Neuronal stem cell (in vitro differentiated cells): Measurements from ENCODE around the gene NASP.

Experiments used
- DNase-seq: peaks from one replicate; pipeline ENCODE4 v3.0.0-alpha.2; 2013; ENCODE audit warnings: low spot score
- H2AFZ ChIP-seq: one replicate; pipeline ENCODE4 v1.6.1; 2013; ENCODE audit warnings: mild to moderate bottlenecking, low read length, inconsistent platforms
- H2AK5ac ChIP-seq: 2 replicates; pipeline ENCODE4 v1.6.1; 2013; ENCODE audit warnings: low read depth, mild to moderate bottlenecking, inconsistent platforms, low read length, moderate library complexity, mixed read lengths
- H2BK120ac ChIP-seq: 2 replicates; pipeline ENCODE4 v1.6.1; 2013; ENCODE audit warnings: low read depth, mild to moderate bottlenecking, inconsistent platforms, low read length, moderate library complexity, mixed read lengths
- H2BK12ac ChIP-seq: one replicate; pipeline ENCODE4 v1.6.1; 2013; ENCODE audit warnings: low read length, inconsistent platforms
- H2BK15ac ChIP-seq: 2 replicates; pipeline ENCODE4 v1.6.1; 2013; ENCODE audit warnings: mild to moderate bottlenecking, low read length, inconsistent platforms, mixed read lengths
- H2BK5ac ChIP-seq: one replicate; pipeline ENCODE4 v1.6.1; 2013; ENCODE audit warnings: inconsistent platforms, mild to moderate bottlenecking, low read length, moderate library complexity
- H3K14ac ChIP-seq: one replicate; pipeline ENCODE4 v1.6.1; 2013; ENCODE audit warnings: low read length, inconsistent platforms
- H3K18ac ChIP-seq: 2 replicates; pipeline ENCODE4 v1.6.1; 2013; ENCODE audit warnings: low read length, inconsistent platforms
- H3K23ac ChIP-seq: 2 replicates; pipeline ENCODE4 v1.6.1; 2013; ENCODE audit warnings: low read depth, mild to moderate bottlenecking, mixed read lengths, low read length, inconsistent platforms; ENCODE audit not compliant: poor library complexity
- H3K27ac ChIP-seq: replicated peaks from 3 replicates; pipeline ENCODE4 v1.5.1; 2013; ENCODE audit warnings: low read length, inconsistent platforms
- H3K27me3 ChIP-seq, 3 experiments: 2 replicates each; pipeline ENCODE4 v1.6.1; 2013; ENCODE audit warnings: low read length in 3 of 3, mild to moderate bottlenecking in 2 of 3, inconsistent platforms in 1 of 3, low read depth in 1 of 3, mixed read lengths in 1 of 3, moderate library complexity in 1 of 3; ENCODE audit not compliant: control insufficient read depth in 3 of 3, insufficient read depth in 3 of 3
- H3K36me3 ChIP-seq, 2 donors: replicated peaks in 1 of 2; 2 replicates each; pipeline ENCODE4 v1.6.1; 2013; ENCODE audit warnings: low read length in 2 of 2; ENCODE audit not compliant: control insufficient read depth in 2 of 2, insufficient read depth in 2 of 2
- H3K4ac ChIP-seq: 2 replicates; pipeline ENCODE4 v1.6.1; 2013; ENCODE audit warnings: inconsistent platforms, mild to moderate bottlenecking, low read length, moderate library complexity
- H3K4me1 ChIP-seq, 2 donors: 1 replicate in 1 of 2; 2 replicates in 1 of 2; pipeline ENCODE4 v1.6.1; 2013; ENCODE audit warnings: low read length in 2 of 2, low read depth in 1 of 2; ENCODE audit not compliant: control insufficient read depth in 2 of 2, insufficient read depth in 1 of 2
- H3K4me2 ChIP-seq: one replicate; pipeline ENCODE4 v1.6.1; 2013; ENCODE audit warnings: mild to moderate bottlenecking, low read length, inconsistent platforms; ENCODE audit not compliant: insufficient read depth, poor library complexity, severe bottlenecking
- H3K4me3 ChIP-seq, 2 donors: 2 replicates each; pipeline ENCODE4 v1.5.1; 2013; ENCODE audit warnings: low read length in 2 of 2, mild to moderate bottlenecking in 2 of 2, inconsistent platforms in 1 of 2, moderate library complexity in 1 of 2
- H3K79me1 ChIP-seq: one replicate; pipeline ENCODE4 v1.6.1; 2013; ENCODE audit warnings: low read depth, mild to moderate bottlenecking, inconsistent platforms, low read length, moderate library complexity
- H3K9ac ChIP-seq: one replicate; pipeline ENCODE4 v1.6.1; 2013; ENCODE audit warnings: mild to moderate bottlenecking, low read depth, low read length, inconsistent platforms; ENCODE audit not compliant: poor library complexity
- H3K9me3 ChIP-seq, 2 donors: replicated peaks in 1 of 2; 2 replicates each; pipeline versions ENCODE3 to v1.6.1; 2013; ENCODE audit warnings: low read length in 2 of 2, mild to moderate bottlenecking in 2 of 2, inconsistent platforms in 1 of 2, low read depth in 1 of 2, mixed read lengths in 1 of 2, moderate library complexity in 1 of 2; ENCODE audit not compliant: control insufficient read depth in 2 of 2, insufficient read depth in 1 of 2
- H4K8ac ChIP-seq: one replicate; pipeline ENCODE4 v1.6.1; 2013; ENCODE audit warnings: low read depth, mild to moderate bottlenecking, inconsistent platforms, low read length, moderate library complexity
- H4K91ac ChIP-seq: one replicate; pipeline ENCODE4 v1.6.1; 2013; ENCODE audit warnings: low read length, low read depth, mild to moderate bottlenecking, inconsistent platforms; ENCODE audit not compliant: poor library complexity
- whole genome bisulfite sequencing, 2 donors: extraction: QIAGEN DNeasy Blood & Tissue Kit; methylation state at CpG; one replicate each; pipeline ENCODE4 v1.1.7; 2013; ENCODE audit warnings: missing lambda C conversion rate in 2 of 2, mixed read lengths in 1 of 2; ENCODE audit not compliant: insufficient read length in 2 of 2, insufficient replicate concordance in 1 of 2; ENCODE audit errors: extremely low coverage in 2 of 2; 5-methylcytosine and 5-hydroxymethylcytosine counted together

The NASP gene

GRCh38 chr1:45552331-45552730, 31.5 kb upstream of the NASP start:
- Histone ChIP-seq H2BK5ac (no peak overlapping the region), H3K4me1 (peaks cover 2 to 8% of the 10 kb centered on the region in 2 donors), H3K23ac (no peak overlapping the region), H4K91ac (no peak overlapping the region), H3K27me3 (no peaks in the 10 kb centered on the region), H4K8ac (no peak overlapping the region), H3K79me1 (peaks cover 5% of the 10 kb centered on the region), H2BK12ac (no peak overlapping the region), H3K4ac (no peak overlapping the region), H2BK15ac (no peak overlapping the region), H3K4me3 (peak overlapping the region in 1 of 2 donors; percentile 11), H3K4me2 (no peak overlapping the region), H3K9me3 (no peaks in the 10 kb centered on the region), H2AK5ac (no peak overlapping the region), H2BK120ac (no peak overlapping the region), H2AFZ (no peak overlapping the region), H3K18ac (no peak overlapping the region), H3K27ac (no peak overlapping the region), H3K14ac (no peak overlapping the region), H3K9ac (no peak overlapping the region), H3K36me3 (peaks cover 15 to 45% of the 10 kb centered on the region in 2 donors)
- no CpG with 5 or more reads among the region's 1 CpG for whole genome bisulfite sequencing, 2 donors
- DNase-seq, result no peak

DNA sequence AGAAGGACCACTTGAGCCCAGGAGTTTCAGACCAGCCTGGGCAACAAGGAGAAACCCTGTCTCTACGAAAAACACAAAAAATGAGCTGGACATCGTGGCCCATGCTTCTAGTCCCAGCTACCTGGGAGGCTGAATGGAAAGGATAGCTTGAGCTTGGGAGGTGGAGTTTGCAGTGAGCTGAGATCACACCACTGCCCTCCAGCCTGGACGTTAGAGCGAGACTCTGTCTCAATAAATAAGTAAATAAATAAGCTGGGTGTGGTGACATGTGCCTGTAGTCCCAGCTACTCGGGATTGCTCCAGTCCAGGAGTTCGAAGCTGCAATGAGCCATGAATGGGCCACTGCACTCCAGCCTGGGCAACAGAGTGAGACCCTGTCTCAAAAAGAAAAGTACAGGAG, 29.6 kb upstream of the NASP start:
- Histone ChIP-seq H3K9me3 (no peaks in the 10 kb centered on the region), H3K36me3 (peaks cover 17 to 61% of the 10 kb centered on the region in 2 donors), H3K18ac (no peak overlapping the region)

GRCh38 chr1:45557422-45557944, 26.4 kb upstream of the NASP start:
- Histone ChIP-seq H3K23ac (no peak overlapping the region), H4K8ac (no peak overlapping the region), H3K79me1 (peaks cover 6% of the 10 kb centered on the region), H3K4me1 (peaks cover 0 to 1% of the 10 kb centered on the region in 2 donors), H3K27ac (no peak overlapping the region), H2AK5ac (no peak overlapping the region), H3K9ac (no peak overlapping the region), H3K27me3 (no peaks in the 10 kb centered on the region), H3K4me3 (no peak overlapping the region), H3K18ac (no peak overlapping the region), H4K91ac (no peak overlapping the region), H2AFZ (no peak overlapping the region), H2BK12ac (no peak overlapping the region), H3K9me3 (no peaks in the 10 kb centered on the region), H3K4ac (no peak overlapping the region), H2BK120ac (no peak overlapping the region), H2BK5ac (no peak overlapping the region), H3K36me3 (peaks cover 26 to 77% of the 10 kb centered on the region in 2 donors), H3K4me2 (no peak overlapping the region), H2BK15ac (no peak overlapping the region), H3K14ac (no peak overlapping the region)
- no CpG with 5 or more reads among the region's 3 CpGs for WGBS, 2 donors
- no peak for DNase-seq

More for the DNA sequence above, 29.6 kb upstream of the NASP start:
- no peak overlapping the region for H2BK12ac ChIP-seq
- H3K4me2 ChIP-seq, result no peak overlapping the region
- no peak overlapping the region for H3K14ac ChIP-seq
- peaks cover 5% of the 10 kb centered on the region for H3K79me1 ChIP-seq
- H3K4ac ChIP-seq, result no peak overlapping the region
- H4K8ac ChIP-seq, result no peak overlapping the region
- H3K4me3 ChIP-seq, result no peak overlapping the region
- no peak overlapping the region for H3K23ac ChIP-seq
- no peak overlapping the region for H2BK120ac ChIP-seq
- H2BK5ac ChIP-seq, result no peak overlapping the region
- H2AK5ac ChIP-seq, result no peak overlapping the region
- H4K91ac ChIP-seq, result no peak overlapping the region
- H2BK15ac ChIP-seq, result no peak overlapping the region
- no peak overlapping the region for H2AFZ ChIP-seq
- no CpG with 5 or more reads among the region's 6 CpGs for WGBS, 2 donors
- no peak overlapping the region for H3K9ac ChIP-seq
- no peak overlapping the region for H3K27ac ChIP-seq
- no peaks in the 10 kb centered on the region for H3K27me3 ChIP-seq
- no peak for DNase-seq
- H3K4me1 ChIP-seq, result peaks cover 2 to 8% of the 10 kb centered on the region in 2 donors

DNA sequence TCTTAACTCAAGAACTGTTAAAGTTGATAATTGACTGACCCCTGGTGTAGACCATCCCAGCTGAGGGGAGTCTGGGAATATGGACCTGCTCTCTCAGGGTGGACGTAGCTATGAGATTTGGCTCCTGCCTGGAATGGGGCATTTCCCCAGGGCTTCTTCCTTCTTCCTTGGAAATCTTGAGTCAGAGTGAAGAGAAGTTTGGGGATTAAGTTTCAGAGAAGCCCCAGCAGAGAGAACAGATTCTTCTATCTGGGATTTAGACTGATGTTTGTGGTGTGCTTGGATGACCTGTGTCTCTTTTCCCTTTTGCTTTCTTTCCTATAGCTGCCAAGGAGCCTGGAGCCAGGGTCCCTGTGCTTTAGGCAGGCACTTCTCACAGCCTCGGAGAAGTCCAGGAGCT, 20.0 kb upstream of the NASP start:
- H2BK120ac ChIP-seq, result no peak overlapping the region
- no peak overlapping the region for H3K4me3 ChIP-seq
- H3K4me2 ChIP-seq, result no peak overlapping the region
- no peaks in the 10 kb centered on the region for H3K9me3 ChIP-seq
- H3K14ac ChIP-seq, result no peak overlapping the region
- no peak overlapping the region for H2AK5ac ChIP-seq
- no peak overlapping the region for H3K23ac ChIP-seq
- no peak overlapping the region for H2BK15ac ChIP-seq
- H3K27me3 ChIP-seq, result no peaks in the 10 kb centered on the region
- peaks cover 46 to 79% of the 10 kb centered on the region in 2 donors for H3K36me3 ChIP-seq
- peaks cover 2% of the 10 kb centered on the region for H3K79me1 ChIP-seq
- H4K91ac ChIP-seq, result no peak overlapping the region
- no peak overlapping the region for H2BK5ac ChIP-seq
- no peak overlapping the region for H3K18ac ChIP-seq
- H4K8ac ChIP-seq, result no peak overlapping the region
- no peak overlapping the region for H3K27ac ChIP-seq
- H2BK12ac ChIP-seq, result no peak overlapping the region
- no CpG with 5 or more reads among the region's 2 CpGs for WGBS, 2 donors
- no peak overlapping the region for H3K9ac ChIP-seq
- H3K4ac ChIP-seq, result no peak overlapping the region
- H3K4me1 ChIP-seq, result no peaks in the 10 kb centered on the region
- no peak for DNase-seq
- no peak overlapping the region for H2AFZ ChIP-seq
